22Rv1 (cell line): ENCODE data around the gene DPF3.

ENCODE experiments used
- ZFX ChIP-seq: fragments of 450-650 bp; IDR thresholded peaks from 2 replicates; pipeline ENCODE4 v1.6.1; 2017; ENCODE audit warnings: antibody characterized with exemption, borderline replicate concordance
- TF ChIP-seq, protein P1 (sequence below): fragments of 450-650 bp; IDR thresholded peaks from 2 replicates; pipeline ENCODE4 v1.5.1; 2017; ENCODE audit warnings: mild to moderate bottlenecking

DNA sequence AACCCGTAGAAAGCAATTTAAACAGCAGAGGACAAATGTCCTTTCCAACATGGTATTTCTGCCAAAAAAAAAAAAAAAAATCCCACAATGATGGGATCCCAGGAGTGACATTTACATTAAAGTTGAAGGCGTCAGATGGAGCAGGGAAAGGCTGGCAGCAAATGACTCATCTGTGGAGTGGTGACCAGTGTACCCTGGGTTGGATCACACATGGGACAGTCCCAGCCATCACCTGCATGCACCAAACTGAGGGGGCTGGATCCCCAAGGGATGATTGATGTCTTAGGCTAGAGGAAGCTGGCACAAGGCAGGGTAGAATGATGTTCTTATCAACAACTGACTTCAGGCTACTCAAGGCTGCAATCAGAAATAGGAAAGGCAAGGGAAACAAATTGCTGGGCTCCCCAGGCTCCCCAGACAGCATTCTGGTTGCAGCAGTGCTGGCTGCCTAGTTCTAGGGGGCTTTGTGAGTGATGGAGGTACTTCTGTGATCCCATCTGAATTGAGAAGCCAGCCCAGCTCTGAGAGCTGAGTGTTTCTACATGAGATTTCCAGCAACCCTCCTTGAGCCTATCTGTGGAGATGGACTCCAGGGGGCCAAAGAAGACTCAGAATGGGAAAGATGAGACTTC is 117.9 kb downstream of the DPF3 start:
- TF ChIP-seq, protein P1, sequence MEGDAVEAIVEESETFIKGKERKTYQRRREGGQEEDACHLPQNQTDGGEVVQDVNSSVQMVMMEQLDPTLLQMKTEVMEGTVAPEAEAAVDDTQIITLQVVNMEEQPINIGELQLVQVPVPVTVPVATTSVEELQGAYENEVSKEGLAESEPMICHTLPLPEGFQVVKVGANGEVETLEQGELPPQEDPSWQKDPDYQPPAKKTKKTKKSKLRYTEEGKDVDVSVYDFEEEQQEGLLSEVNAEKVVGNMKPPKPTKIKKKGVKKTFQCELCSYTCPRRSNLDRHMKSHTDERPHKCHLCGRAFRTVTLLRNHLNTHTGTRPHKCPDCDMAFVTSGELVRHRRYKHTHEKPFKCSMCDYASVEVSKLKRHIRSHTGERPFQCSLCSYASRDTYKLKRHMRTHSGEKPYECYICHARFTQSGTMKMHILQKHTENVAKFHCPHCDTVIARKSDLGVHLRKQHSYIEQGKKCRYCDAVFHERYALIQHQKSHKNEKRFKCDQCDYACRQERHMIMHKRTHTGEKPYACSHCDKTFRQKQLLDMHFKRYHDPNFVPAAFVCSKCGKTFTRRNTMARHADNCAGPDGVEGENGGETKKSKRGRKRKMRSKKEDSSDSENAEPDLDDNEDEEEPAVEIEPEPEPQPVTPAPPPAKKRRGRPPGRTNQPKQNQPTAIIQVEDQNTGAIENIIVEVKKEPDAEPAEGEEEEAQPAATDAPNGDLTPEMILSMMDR: no peak
- no peak for TF ChIP-seq ZFX
